Suprapubic skin (tissue), 4 donors: ENCODE data around the gene ALOX5AP. TPM values are rescaled to one million over a fixed set of nuclear protein-coding genes. Genes with fewer than 3 reads are reported as not detected.

Source experiments
- DNase-seq, 2 donors: peaks; one replicate each; pipeline ENCODE4 v3.0.0-alpha.2; 2019; ENCODE audit warnings: low spot score in 2 of 2
- H3K27ac ChIP-seq: fragments of 200-600 bp; sonication (generic); one replicate; pipeline ENCODE4 v1.5.1; 2019
- H3K27me3 ChIP-seq: fragments of 200-600 bp; sonication (generic); one replicate; pipeline ENCODE4 v1.5.1; 2019
- H3K36me3 ChIP-seq: fragments of 200-600 bp; sonication (generic); one replicate; pipeline ENCODE4 v1.5.1; 2019
- H3K4me1 ChIP-seq: fragments of 200-600 bp; sonication (generic); one replicate; pipeline ENCODE4 v1.5.1; 2019
- H3K4me3 ChIP-seq: fragments of 200-600 bp; sonication (generic); one replicate; pipeline ENCODE4 v1.5.1; 2019; ENCODE audit warnings: mild to moderate bottlenecking
- H3K9me3 ChIP-seq: fragments of 200-600 bp; sonication (generic); one replicate; pipeline ENCODE4 v1.5.1; 2019
- CTCF ChIP-seq, 2 donors: fragments of 200-600 bp in 1 of 2; fragments of 450-650 bp in 1 of 2; sonication (generic) in 1 of 2; IDR thresholded peaks; one replicate each; pipeline ENCODE4 v1.5.1; 2016 to 2019; ENCODE audit warnings: antibody characterized with exemption in 2 of 2, mild to moderate bottlenecking in 1 of 2, moderate library complexity in 1 of 2
- EP300 ChIP-seq: sonication (generic); formaldehyde crosslinking; IDR thresholded peaks from one replicate; pipeline ENCODE4 v1.6.1; 2017; ENCODE audit warnings: antibody characterized with exemption
- POLR2A ChIP-seq, 2 donors: fragments of 450-650 bp; IDR thresholded peaks; one replicate each; pipeline ENCODE4 v1.6.1; 2017; ENCODE audit warnings: antibody characterized with exemption in 2 of 2, mild to moderate bottlenecking in 2 of 2, moderate library complexity in 2 of 2
- POLR2AphosphoS5 ChIP-seq, 3 donors: sonication (generic); formaldehyde crosslinking; IDR thresholded peaks; one replicate each; pipeline ENCODE4 v1.6.1; 2017; ENCODE audit warnings: antibody characterized with exemption in 3 of 3
- WGBS: methylation state at CpG from one replicate; pipeline ENCODE4 v1.1.5; 2018; 5-methylcytosine and 5-hydroxymethylcytosine counted together
- total RNA-seq, 4 donors: library from RNA; depleted of rRNA; stranded (reverse); fragments of >200 nt; gene quantifications; one replicate each; pipeline ENCODE4 v1.1.0, GENCODE V29; 2016

ALOX5AP gene
- total RNA-seq, 4 donors from 2014 or later = 5.1 to 13.2 (median 6.7) TPM

- Histone ChIP-seq H3K4me3 (peak overlapping the region; percentile 36), H3K4me1 (peaks cover 35% of the 10 kb centered on the region), H3K27me3 (no peaks in the 10 kb centered on the region), H3K9me3 (no peaks in the 10 kb centered on the region), H3K36me3 (no peaks in the 10 kb centered on the region), H3K27ac (no peak overlapping the region)
- DNase-seq = no peak
- WGBS = 80% methylated on average over 4 of the region's 5 CpGs
- TF ChIP-seq POLR2A (IDR thresholded peaks at IDR 0.05) = no peak
Measured at GRCh38 chr13:30803749-30804148, 68.4 kb downstream of the ALOX5AP start.

DNA sequence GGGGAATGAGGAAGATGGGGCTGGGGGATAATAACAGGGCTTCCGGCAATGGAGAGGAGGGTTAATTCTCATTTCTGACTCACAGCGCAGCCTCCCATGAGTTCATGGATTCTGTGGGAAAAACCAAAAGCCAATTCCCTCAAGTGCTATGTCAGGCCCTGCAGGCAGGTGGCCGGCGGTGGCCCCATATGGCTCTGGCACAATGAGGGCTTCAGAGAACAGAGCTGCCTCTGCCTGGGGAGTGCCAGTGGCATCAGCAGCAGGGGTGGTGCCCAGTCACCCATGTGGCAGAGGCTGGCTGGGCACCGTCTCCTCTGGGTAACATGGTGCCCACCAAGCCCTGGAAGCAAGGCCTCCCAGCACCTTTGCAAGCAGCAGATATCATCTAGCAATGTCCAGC, 69.1 kb downstream of the ALOX5AP start:
- 95% methylated on average over 3 of the region's 5 CpGs for WGBS
- DNase-seq = no peak
- Histone ChIP-seq H3K27ac (no peak overlapping the region), H3K4me1 (peaks cover 35% of the 10 kb centered on the region), H3K4me3 (no peak overlapping the region), H3K9me3 (no peaks in the 10 kb centered on the region), H3K36me3 (no peaks in the 10 kb centered on the region), H3K27me3 (no peaks in the 10 kb centered on the region)
- TF ChIP-seq CTCF (IDR thresholded peaks at IDR 0.05) = no peak

- Histone ChIP-seq H3K36me3 (no peaks in the 10 kb centered on the region), H3K27me3 (no peaks in the 10 kb centered on the region), H3K4me3 (no peak overlapping the region), H3K4me1 (peaks cover 38% of the 10 kb centered on the region), H3K27ac (no peak overlapping the region), H3K9me3 (no peaks in the 10 kb centered on the region)
- WGBS = 76% methylated on average over 4 of the region's 4 CpGs
- TF ChIP-seq CTCF (IDR thresholded peaks at IDR 0.05) (no peak), POLR2AphosphoS5 (IDR thresholded peaks at IDR 0.05) (no peak), EP300 (no peak), POLR2A (IDR thresholded peaks at IDR 0.05) (no peak)
- DNase-seq = no peak
Measured at GRCh38 chr13:30805132-30805537, 69.8 kb downstream of the ALOX5AP start.

DNA sequence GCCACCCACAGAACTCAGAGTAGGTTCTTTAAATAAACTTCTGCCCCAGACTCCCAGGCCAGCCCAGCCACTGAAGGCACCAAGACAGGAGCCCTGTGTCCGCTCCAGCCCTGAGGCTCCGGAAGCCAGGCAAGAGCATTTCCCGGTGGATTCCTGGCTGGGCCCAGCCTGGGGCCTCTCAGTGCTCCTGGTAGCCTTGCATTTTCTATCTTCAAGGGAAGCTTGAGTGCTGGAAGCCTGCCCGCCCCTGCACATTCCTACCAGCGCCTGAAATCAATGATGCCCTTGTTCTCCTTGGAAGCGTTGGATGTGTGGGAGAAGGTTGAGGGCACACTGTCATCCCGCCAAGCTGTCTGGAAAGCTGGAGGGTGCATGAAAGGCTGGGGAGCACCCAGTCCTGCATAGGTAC, 70.3 kb downstream of the ALOX5AP start:
- Histone ChIP-seq H3K27ac (no peak overlapping the region), H3K9me3 (no peaks in the 10 kb centered on the region), H3K36me3 (no peaks in the 10 kb centered on the region), H3K27me3 (no peaks in the 10 kb centered on the region), H3K4me3 (no peak overlapping the region), H3K4me1 (peaks cover 41% of the 10 kb centered on the region)
- WGBS = 84% methylated on average over 7 of the region's 7 CpGs
- no peak for DNase-seq
- TF ChIP-seq POLR2A (IDR thresholded peaks at IDR 0.05) (no peak), CTCF (IDR thresholded peaks at IDR 0.05) (no peak), EP300 (no peak), POLR2AphosphoS5 (IDR thresholded peaks at IDR 0.05) (no peak)

DNA sequence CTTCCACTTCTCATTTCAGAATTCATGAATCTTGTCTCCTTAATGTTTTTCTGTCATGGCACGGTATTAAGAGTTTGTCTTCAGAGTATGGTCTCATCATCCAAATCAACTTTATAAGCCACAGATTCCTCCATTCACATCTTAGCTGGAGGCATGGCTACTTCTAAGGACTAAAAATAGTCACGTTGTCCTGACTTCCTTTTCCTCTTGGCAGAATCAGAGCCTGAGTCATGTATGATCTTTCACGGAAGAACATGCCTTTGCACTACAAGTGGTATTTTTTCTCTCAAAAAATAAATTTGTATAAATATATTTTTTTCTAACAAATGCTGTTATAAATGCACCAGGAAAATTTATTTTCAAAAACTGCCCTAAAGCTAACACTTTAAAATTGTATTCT, 71.4 kb downstream of the ALOX5AP start:
- DNase-seq = no peak

GRCh38 chr13:30807392-30807791, 72.0 kb downstream of the ALOX5AP start:
- DNase-seq = no peak
- Histone ChIP-seq H3K36me3 (no peaks in the 10 kb centered on the region), H3K9me3 (no peaks in the 10 kb centered on the region), H3K4me1 (peaks cover 41% of the 10 kb centered on the region), H3K27ac (no peak overlapping the region), H3K27me3 (no peaks in the 10 kb centered on the region), H3K4me3 (no peak overlapping the region)
- TF ChIP-seq POLR2A (IDR thresholded peaks at IDR 0.05) (no peak), POLR2AphosphoS5 (IDR thresholded peaks at IDR 0.05) (no peak), EP300 (no peak), CTCF (IDR thresholded peaks at IDR 0.05) (no peak)
- WGBS = 83% methylated on average over 4 of the region's 4 CpGs

More for the DNA sequence above, 71.4 kb downstream of the ALOX5AP start:
- WGBS = 14% methylated on average over 3 of the region's 3 CpGs
- no peak for TF ChIP-seq POLR2A (IDR thresholded peaks at IDR 0.05)
- Histone ChIP-seq H3K27ac (no peak overlapping the region), H3K36me3 (no peaks in the 10 kb centered on the region), H3K4me3 (no peak overlapping the region), H3K4me1 (peaks cover 41% of the 10 kb centered on the region), H3K27me3 (no peaks in the 10 kb centered on the region), H3K9me3 (no peaks in the 10 kb centered on the region)
